IgD-negative memory B cell (primary cell): Measurements from ENCODE around the gene RSU1. TPM values are rescaled to one million over a fixed set of nuclear protein-coding genes. Genes with fewer than 3 reads are reported as not detected.

ENCODE experiments used
- H3K27ac Mint-ChIP-seq, 3 donors: one replicate each; pipeline ENCODE4 v1.8.0; 2020 to 2022; ENCODE audit warnings: mild to moderate bottlenecking in 3 of 3, mixed read lengths in 3 of 3, moderate library complexity in 1 of 3
- H3K27me3 Mint-ChIP-seq: one replicate; pipeline ENCODE4 v1.8.0; 2021; ENCODE audit warnings: mixed read lengths
- H3K36me3 Mint-ChIP-seq: one replicate; pipeline ENCODE4 v1.8.0; 2020; ENCODE audit warnings: mild to moderate bottlenecking, mixed read lengths
- H3K4me1 Mint-ChIP-seq, 3 donors: one replicate each; pipeline ENCODE4 v1.8.0; 2020 to 2022; ENCODE audit warnings: mixed read lengths in 3 of 3, mild to moderate bottlenecking in 1 of 3
- H3K4me3 Mint-ChIP-seq, 4 donors: one replicate each; pipeline ENCODE4 v1.8.0; 2020 to 2022; ENCODE audit warnings: mild to moderate bottlenecking in 4 of 4, mixed read lengths in 4 of 4, moderate library complexity in 3 of 4
- H3K9me3 Mint-ChIP-seq, 3 donors: one replicate each; pipeline ENCODE4 v1.8.0; 2020 to 2021; ENCODE audit warnings: mixed read lengths in 3 of 3, mild to moderate bottlenecking in 1 of 3
- polyA plus RNA-seq: library from polyadenylated mRNA; unstranded; fragments of 300-500 nt; fragmentation: Illumina TruSeq; gene quantifications from one replicate; pipeline ENCODE4 v1.2.3, GENCODE V29; 2021

RSU1 gene
- polyA plus RNA-seq, 1 donor from 2014 or later, result 86.8 TPM

GRCh38 chr10:16717622-16718395 lies 99.4 kb downstream of the RSU1 start:
- Mint-ChIP-seq H3K9me3 (peaks cover 2 to 15% (median 14%) of the 10 kb centered on the region in 3 donors), H3K4me3 (no peak overlapping the region), H3K27me3 (no peaks in the 10 kb centered on the region), H3K36me3 (peaks cover 27% of the 10 kb centered on the region), H3K27ac (no peak overlapping the region), H3K4me1 (no peaks in the 10 kb centered on the region)

GRCh38 chr10:16716051-16716450 lies 101.2 kb downstream of the RSU1 start:
- peaks cover 2 to 26% (median 22%) of the 10 kb centered on the region in 3 donors for H3K9me3 Mint-ChIP-seq
- no peak overlapping the region for H3K4me3 Mint-ChIP-seq
- peaks cover 27% of the 10 kb centered on the region for H3K36me3 Mint-ChIP-seq
- no peaks in the 10 kb centered on the region for H3K4me1 Mint-ChIP-seq
- H3K27ac Mint-ChIP-seq, result no peak overlapping the region
- no peaks in the 10 kb centered on the region for H3K27me3 Mint-ChIP-seq

GRCh38 chr10:16713290-16713689 lies 103.9 kb downstream of the RSU1 start:
- Mint-ChIP-seq H3K4me3 (peak overlapping the region in 1 of 4 donors; percentile 23), H3K27ac (no peak overlapping the region), H3K9me3 (peaks cover 4 to 32% (median 20%) of the 10 kb centered on the region in 3 donors)

GRCh38 chr10:16712883-16713282 lies 104.3 kb downstream of the RSU1 start:
- peaks cover 18% of the 10 kb centered on the region for H3K36me3 Mint-ChIP-seq
- H3K9me3 Mint-ChIP-seq, result peaks cover 4 to 33% (median 20%) of the 10 kb centered on the region in 3 donors

More at GRCh38 chr10:16713290-16713689, 103.9 kb downstream of the RSU1 start:
- Mint-ChIP-seq H3K36me3 (peaks cover 18% of the 10 kb centered on the region), H3K4me1 (no peaks in the 10 kb centered on the region), H3K27me3 (no peaks in the 10 kb centered on the region)

GRCh38 chr10:16700331-16700730 lies 116.9 kb downstream of the RSU1 start:
- Mint-ChIP-seq H3K4me3 (no peak overlapping the region), H3K36me3 (peaks cover 2% of the 10 kb centered on the region), H3K9me3 (peaks cover 0 to 16% (median 10%) of the 10 kb centered on the region in 3 donors), H3K27ac (no peak overlapping the region), H3K27me3 (no peaks in the 10 kb centered on the region), H3K4me1 (no peaks in the 10 kb centered on the region)

More at GRCh38 chr10:16712883-16713282, 104.3 kb downstream of the RSU1 start:
- Mint-ChIP-seq H3K27ac (no peak overlapping the region), H3K4me1 (no peaks in the 10 kb centered on the region), H3K4me3 (peak overlapping the region in 1 of 4 donors; percentile 23), H3K27me3 (no peaks in the 10 kb centered on the region)

GRCh38 chr10:16699435-16700057 lies 117.7 kb downstream of the RSU1 start:
- Mint-ChIP-seq H3K4me3 (no peak overlapping the region), H3K36me3 (peaks cover 4% of the 10 kb centered on the region), H3K27me3 (no peaks in the 10 kb centered on the region), H3K9me3 (peaks cover 0 to 11% (median 10%) of the 10 kb centered on the region in 3 donors), H3K4me1 (no peaks in the 10 kb centered on the region), H3K27ac (no peak overlapping the region)

- no peak overlapping the region for H3K4me3 Mint-ChIP-seq
- H3K9me3 Mint-ChIP-seq, result peaks cover 0 to 10% (median 9%) of the 10 kb centered on the region in 3 donors
- H3K27me3 Mint-ChIP-seq, result no peaks in the 10 kb centered on the region
- H3K4me1 Mint-ChIP-seq, result no peaks in the 10 kb centered on the region
- peaks cover 3% of the 10 kb centered on the region for H3K36me3 Mint-ChIP-seq
- no peak overlapping the region for H3K27ac Mint-ChIP-seq
These were observed 118.8 kb downstream of the RSU1 start for GRCh38 chr10:16698461-16698860.

GRCh38 chr10:16690417-16690816 lies 126.8 kb downstream of the RSU1 start:
- Mint-ChIP-seq H3K4me3 (no peak overlapping the region), H3K27me3 (no peaks in the 10 kb centered on the region), H3K27ac (no peak overlapping the region), H3K9me3 (peaks cover 0 to 1% (median 0%) of the 10 kb centered on the region in 3 donors), H3K4me1 (no peaks in the 10 kb centered on the region), H3K36me3 (peaks cover 22% of the 10 kb centered on the region)

- H3K4me3 Mint-ChIP-seq, result no peak overlapping the region
These were observed 127.5 kb downstream of the RSU1 start for GRCh38 chr10:16689696-16690095.

GRCh38 chr10:16689227-16689626 lies 128.0 kb downstream of the RSU1 start:
- Mint-ChIP-seq H3K9me3 (peaks cover 0 to 1% (median 0%) of the 10 kb centered on the region in 3 donors), H3K36me3 (peaks cover 22% of the 10 kb centered on the region), H3K27ac (no peak overlapping the region), H3K4me1 (no peaks in the 10 kb centered on the region), H3K27me3 (no peaks in the 10 kb centered on the region), H3K4me3 (no peak overlapping the region)

More at GRCh38 chr10:16689696-16690095, 127.5 kb downstream of the RSU1 start:
- Mint-ChIP-seq H3K36me3 (peaks cover 20% of the 10 kb centered on the region), H3K27me3 (no peaks in the 10 kb centered on the region), H3K9me3 (peaks cover 0 to 1% (median 0%) of the 10 kb centered on the region in 3 donors), H3K27ac (no peak overlapping the region), H3K4me1 (no peaks in the 10 kb centered on the region)

- Mint-ChIP-seq H3K4me3 (no peak overlapping the region), H3K4me1 (peaks cover 0 to 4% (median 0%) of the 10 kb centered on the region in 3 donors), H3K36me3 (peaks cover 24% of the 10 kb centered on the region), H3K27me3 (no peaks in the 10 kb centered on the region), H3K27ac (no peak overlapping the region), H3K9me3 (peaks cover 0 to 2% (median 0%) of the 10 kb centered on the region in 3 donors)
These were observed 130.9 kb downstream of the RSU1 start for GRCh38 chr10:16686054-16686902.

GRCh38 chr10:16685551-16685950 lies 131.7 kb downstream of the RSU1 start:
- no peak overlapping the region for H3K4me3 Mint-ChIP-seq
- no peaks in the 10 kb centered on the region for H3K27me3 Mint-ChIP-seq
- H3K4me1 Mint-ChIP-seq, result peaks cover 0 to 4% (median 0%) of the 10 kb centered on the region in 3 donors
- peaks cover 21% of the 10 kb centered on the region for H3K36me3 Mint-ChIP-seq
- H3K27ac Mint-ChIP-seq, result no peak overlapping the region
- peaks cover 0 to 5% (median 0%) of the 10 kb centered on the region in 3 donors for H3K9me3 Mint-ChIP-seq

GRCh38 chr10:16681521-16681920 lies 135.7 kb downstream of the RSU1 start:
- H3K4me3 Mint-ChIP-seq, result no peak overlapping the region
- H3K4me1 Mint-ChIP-seq, result peaks cover 0 to 4% (median 0%) of the 10 kb centered on the region in 3 donors
- H3K9me3 Mint-ChIP-seq, result peaks cover 0 to 11% (median 0%) of the 10 kb centered on the region in 3 donors
- H3K27ac Mint-ChIP-seq, result no peak overlapping the region
- H3K36me3 Mint-ChIP-seq, result peaks cover 20% of the 10 kb centered on the region
- H3K27me3 Mint-ChIP-seq, result no peaks in the 10 kb centered on the region

- Mint-ChIP-seq H3K27ac (no peak overlapping the region), H3K27me3 (no peaks in the 10 kb centered on the region), H3K4me3 (no peak overlapping the region), H3K9me3 (peaks cover 0 to 11% (median 0%) of the 10 kb centered on the region in 3 donors), H3K36me3 (peaks cover 27% of the 10 kb centered on the region), H3K4me1 (peaks cover 0 to 4% (median 0%) of the 10 kb centered on the region in 3 donors)
These were observed 137.7 kb downstream of the RSU1 start for GRCh38 chr10:16679511-16679910.

GRCh38 chr10:16675334-16675733 lies 141.9 kb downstream of the RSU1 start:
- Mint-ChIP-seq H3K27ac (no peak overlapping the region), H3K27me3 (no peaks in the 10 kb centered on the region), H3K9me3 (peaks cover 0 to 7% (median 2%) of the 10 kb centered on the region in 3 donors), H3K4me1 (no peaks in the 10 kb centered on the region), H3K4me3 (no peak overlapping the region), H3K36me3 (peaks cover 18% of the 10 kb centered on the region)
